ENCODE measurements around the gene STRN4.

DNA sequence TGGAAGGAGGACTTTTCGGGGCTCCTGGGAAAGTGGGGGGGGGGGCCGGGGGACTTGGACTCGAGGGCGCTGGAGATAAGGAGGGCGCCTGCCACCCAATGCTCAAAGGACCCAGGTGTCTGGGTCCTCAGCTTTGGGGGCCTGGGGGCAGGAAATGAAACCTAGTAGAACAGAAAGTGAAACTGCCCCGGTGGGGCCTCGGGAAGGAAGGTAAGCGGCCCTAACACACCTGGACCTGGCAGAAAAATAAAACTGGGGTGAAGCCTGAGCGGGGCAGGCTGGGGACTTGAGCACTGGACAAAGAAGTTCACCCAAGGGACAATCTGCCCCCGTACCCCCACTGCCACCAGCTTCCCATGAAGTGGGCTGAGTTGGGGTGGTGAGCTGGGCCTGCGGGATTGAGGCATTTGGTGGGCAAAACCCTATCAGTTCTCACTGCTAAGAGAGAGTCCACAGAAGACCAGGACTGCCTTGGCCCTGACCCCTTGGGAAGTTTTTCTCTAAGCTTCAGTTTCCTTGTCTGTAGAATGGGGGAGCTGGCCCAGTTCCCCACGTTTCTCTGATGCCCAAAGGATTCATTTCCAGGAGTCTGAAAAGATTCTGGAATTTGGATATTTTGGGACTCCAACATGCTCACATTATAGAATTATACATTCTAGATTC lies 31.7 kb downstream of the STRN4 start:
- TF ChIP-seq, protein P1, sequence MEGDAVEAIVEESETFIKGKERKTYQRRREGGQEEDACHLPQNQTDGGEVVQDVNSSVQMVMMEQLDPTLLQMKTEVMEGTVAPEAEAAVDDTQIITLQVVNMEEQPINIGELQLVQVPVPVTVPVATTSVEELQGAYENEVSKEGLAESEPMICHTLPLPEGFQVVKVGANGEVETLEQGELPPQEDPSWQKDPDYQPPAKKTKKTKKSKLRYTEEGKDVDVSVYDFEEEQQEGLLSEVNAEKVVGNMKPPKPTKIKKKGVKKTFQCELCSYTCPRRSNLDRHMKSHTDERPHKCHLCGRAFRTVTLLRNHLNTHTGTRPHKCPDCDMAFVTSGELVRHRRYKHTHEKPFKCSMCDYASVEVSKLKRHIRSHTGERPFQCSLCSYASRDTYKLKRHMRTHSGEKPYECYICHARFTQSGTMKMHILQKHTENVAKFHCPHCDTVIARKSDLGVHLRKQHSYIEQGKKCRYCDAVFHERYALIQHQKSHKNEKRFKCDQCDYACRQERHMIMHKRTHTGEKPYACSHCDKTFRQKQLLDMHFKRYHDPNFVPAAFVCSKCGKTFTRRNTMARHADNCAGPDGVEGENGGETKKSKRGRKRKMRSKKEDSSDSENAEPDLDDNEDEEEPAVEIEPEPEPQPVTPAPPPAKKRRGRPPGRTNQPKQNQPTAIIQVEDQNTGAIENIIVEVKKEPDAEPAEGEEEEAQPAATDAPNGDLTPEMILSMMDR (IDR thresholded peaks at IDR 0.05; ENCODE audit: low read depth, low read length, missing input control) = no peak
- no peak for TF ChIP-seq RAD21 (IDR thresholded peaks at IDR 0.05)
- TF ChIP-seq, protein P2, sequence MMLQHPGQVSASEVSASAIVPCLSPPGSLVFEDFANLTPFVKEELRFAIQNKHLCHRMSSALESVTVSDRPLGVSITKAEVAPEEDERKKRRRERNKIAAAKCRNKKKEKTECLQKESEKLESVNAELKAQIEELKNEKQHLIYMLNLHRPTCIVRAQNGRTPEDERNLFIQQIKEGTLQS (IDR thresholded peaks at IDR 0.05) = no peak
- TF ChIP-seq, protein P3, sequence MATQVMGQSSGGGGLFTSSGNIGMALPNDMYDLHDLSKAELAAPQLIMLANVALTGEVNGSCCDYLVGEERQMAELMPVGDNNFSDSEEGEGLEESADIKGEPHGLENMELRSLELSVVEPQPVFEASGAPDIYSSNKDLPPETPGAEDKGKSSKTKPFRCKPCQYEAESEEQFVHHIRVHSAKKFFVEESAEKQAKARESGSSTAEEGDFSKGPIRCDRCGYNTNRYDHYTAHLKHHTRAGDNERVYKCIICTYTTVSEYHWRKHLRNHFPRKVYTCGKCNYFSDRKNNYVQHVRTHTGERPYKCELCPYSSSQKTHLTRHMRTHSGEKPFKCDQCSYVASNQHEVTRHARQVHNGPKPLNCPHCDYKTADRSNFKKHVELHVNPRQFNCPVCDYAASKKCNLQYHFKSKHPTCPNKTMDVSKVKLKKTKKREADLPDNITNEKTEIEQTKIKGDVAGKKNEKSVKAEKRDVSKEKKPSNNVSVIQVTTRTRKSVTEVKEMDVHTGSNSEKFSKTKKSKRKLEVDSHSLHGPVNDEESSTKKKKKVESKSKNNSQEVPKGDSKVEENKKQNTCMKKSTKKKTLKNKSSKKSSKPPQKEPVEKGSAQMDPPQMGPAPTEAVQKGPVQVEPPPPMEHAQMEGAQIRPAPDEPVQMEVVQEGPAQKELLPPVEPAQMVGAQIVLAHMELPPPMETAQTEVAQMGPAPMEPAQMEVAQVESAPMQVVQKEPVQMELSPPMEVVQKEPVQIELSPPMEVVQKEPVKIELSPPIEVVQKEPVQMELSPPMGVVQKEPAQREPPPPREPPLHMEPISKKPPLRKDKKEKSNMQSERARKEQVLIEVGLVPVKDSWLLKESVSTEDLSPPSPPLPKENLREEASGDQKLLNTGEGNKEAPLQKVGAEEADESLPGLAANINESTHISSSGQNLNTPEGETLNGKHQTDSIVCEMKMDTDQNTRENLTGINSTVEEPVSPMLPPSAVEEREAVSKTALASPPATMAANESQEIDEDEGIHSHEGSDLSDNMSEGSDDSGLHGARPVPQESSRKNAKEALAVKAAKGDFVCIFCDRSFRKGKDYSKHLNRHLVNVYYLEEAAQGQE (IDR thresholded peaks at IDR 0.05) = no peak
- TF ChIP-seq, protein P4, sequence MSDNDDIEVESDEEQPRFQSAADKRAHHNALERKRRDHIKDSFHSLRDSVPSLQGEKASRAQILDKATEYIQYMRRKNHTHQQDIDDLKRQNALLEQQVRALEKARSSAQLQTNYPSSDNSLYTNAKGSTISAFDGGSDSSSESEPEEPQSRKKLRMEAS (IDR thresholded peaks at IDR 0.05) = no peak
- TF ChIP-seq YY1 (IDR thresholded peaks at IDR 0.05) = peak; percentile 1
- no peak for TF ChIP-seq RXRA (IDR thresholded peaks at IDR 0.05)
- no peak for TF ChIP-seq TAF1 (conservative IDR thresholded peaks at IDR 0.05)
- no peak for TF ChIP-seq GABPA (IDR thresholded peaks at IDR 0.05 in 1 of 2, conservative IDR thresholded peaks at IDR 0.05 in 1 of 2)

All from liver (tissue), 3 donors.